K562 (cell line): ENCODE measurements around the gene ZNF598. TPM values are rescaled to one million over a fixed set of nuclear protein-coding genes. Genes with fewer than 3 reads are reported as not detected.
A peak's percentile ranks its signal among the peaks of the same experiment; 100 is the strongest.

Source experiments
- GATAD2A ChIP-seq: fragments of 450-650 bp; IDR thresholded peaks from 2 replicates; pipeline ENCODE4 v1.6.1; 2017
- L3MBTL2 ChIP-seq: fragments of 450-650 bp; IDR thresholded peaks from 2 replicates; pipeline ENCODE4 v1.6.1; 2016; ENCODE audit warnings: mild to moderate bottlenecking, moderate library complexity
- MAFK ChIP-seq: IDR thresholded peaks from 2 replicates; pipeline ENCODE4 v1.6.1; 2011; ENCODE audit warnings: low read length, improper control_type of control experiment
- polyA plus RNA-seq, 8 experiments: library from polyadenylated mRNA; depleted of rRNA in 4 of 8; stranded (reverse) in 5 of 8; unstranded in 3 of 8; fragments of >200 nt; fragmentation: Nextera tagmentation in 2 of 8; fragmentation: Illumina TruSeq in 1 of 8; extraction: Ambion mirVana in 2 of 8; extraction: Trizol in 1 of 8; gene quantifications; 2 replicates each; pipeline versions ENCODE4 v1.2.1 to v1.2.3, GENCODE V29; 2011 to 2014; ENCODE audit warnings: inconsistent platforms in 1 of 8, missing spikeins in 1 of 8
- total RNA-seq, 7 experiments: library from RNA; depleted of rRNA in 6 of 7; stranded (reverse); fragments of >200 nt in 6 of 7; fragmentation: Illumina TruSeq in 2 of 7; extraction: Trizol in 2 of 7; gene quantifications; 2 replicates each; pipeline versions ENCODE4 v1.2.1 to v1.2.3, GENCODE V29; 2011 to 2021; ENCODE audit warnings: low replicate concordance in 1 of 7
- TF ChIP-seq, protein P1 (sequence below), 3 experiments: fragments of 200-800 bp in 1 of 3; sonication (Bioruptor generic) in 1 of 3; sonication (generic) in 1 of 3; formaldehyde crosslinking in 1 of 3; IDR thresholded peaks; 2 replicates each; pipeline versions ENCODE4 v1.6.1 to v1.8.0; 2016 to 2022; ENCODE audit warnings: mild to moderate bottlenecking in 2 of 3, missing compliant biosample characterization in 2 of 3, missing genetic modification characterization in 2 of 3, missing genetic modification reagents in 1 of 3
- TF ChIP-seq, protein P2 (sequence below): sonication (generic); formaldehyde crosslinking; IDR thresholded peaks from 2 replicates; pipeline ENCODE4 v1.8.0; 2022; ENCODE audit warnings: mild to moderate bottlenecking, low read depth, missing genetic modification reagents
- TF ChIP-seq, protein P3 (sequence below): fragments of 450-650 bp; IDR thresholded peaks from 2 replicates; pipeline ENCODE4 v1.6.1; 2016; ENCODE audit warnings: missing biosample characterization, missing genetic modification characterization
- TF ChIP-seq, protein P4 (sequence below): sonication (generic); formaldehyde crosslinking; IDR thresholded peaks from 2 replicates; pipeline ENCODE4 v1.8.1; 2023; ENCODE audit warnings: mild to moderate bottlenecking, missing genetic modification reagents

The ZNF598 gene
- total and polyA plus RNA-seq, 9 of the 15 experiments (the other 6 are each of a cell fraction or from before 2014, with no cell fraction given), result 0.11 to 115 (median 29.6) TPM

DNA sequence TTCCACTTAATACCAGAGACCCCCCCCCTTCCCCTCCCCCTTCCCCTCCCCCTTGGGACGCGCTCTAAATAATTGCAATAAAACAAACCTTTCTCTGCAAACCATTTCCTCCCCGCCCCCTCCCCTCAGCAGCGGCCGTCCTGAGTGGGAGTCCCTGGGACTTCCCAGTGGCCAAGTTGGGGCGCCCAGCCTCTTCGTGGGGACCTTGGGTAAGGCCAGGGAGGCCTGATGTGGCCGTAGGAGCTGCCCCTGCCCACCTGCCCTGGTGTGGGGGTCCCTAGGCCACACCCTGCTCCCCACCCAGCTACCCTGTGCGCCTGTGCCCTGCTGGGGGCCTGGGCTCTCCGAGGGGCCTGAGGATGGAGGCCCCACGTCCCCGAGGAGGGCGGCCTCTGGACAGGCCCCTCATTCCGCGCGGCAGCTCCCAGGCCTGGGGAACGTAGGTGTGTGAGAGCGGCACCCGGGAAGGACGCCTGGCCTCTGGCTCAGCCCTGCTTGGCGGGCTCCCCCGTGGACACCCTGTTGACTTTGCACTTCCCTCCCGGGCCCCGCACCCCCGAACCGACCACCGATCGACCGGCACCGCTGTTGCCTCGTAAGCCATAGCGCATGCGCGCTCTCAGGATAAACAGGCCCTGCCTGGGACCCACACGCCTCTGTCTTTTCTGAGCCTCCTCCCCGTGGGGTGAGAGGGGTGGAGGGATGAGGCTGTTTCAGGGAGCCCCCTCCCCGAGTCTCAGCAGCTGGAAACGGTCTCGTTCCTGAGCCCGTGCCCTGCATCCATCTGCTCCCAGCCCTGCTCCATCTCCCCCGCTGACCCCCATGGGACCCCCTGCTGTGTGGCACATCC, 29.0 kb upstream of the ZNF598 start (continued):
- TF ChIP-seq, protein P1, sequence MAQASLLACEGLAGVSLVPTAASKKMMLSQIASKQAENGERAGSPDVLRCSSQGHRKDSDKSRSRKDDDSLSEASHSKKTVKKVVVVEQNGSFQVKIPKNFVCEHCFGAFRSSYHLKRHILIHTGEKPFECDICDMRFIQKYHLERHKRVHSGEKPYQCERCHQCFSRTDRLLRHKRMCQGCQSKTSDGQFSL (CRISPR knock-in tag; IDR thresholded peaks at IDR 0.05), result 0 out of 2 replicates have a peak, but pooled peaks have one; percentile 30
- TF ChIP-seq, protein P1 (tag; IDR thresholded peaks at IDR 0.05), result 0 out of 4 replicates have a peak, but pooled peaks of 1 of the 2 experiments have one; percentile 25
- TF ChIP-seq, protein P2, sequence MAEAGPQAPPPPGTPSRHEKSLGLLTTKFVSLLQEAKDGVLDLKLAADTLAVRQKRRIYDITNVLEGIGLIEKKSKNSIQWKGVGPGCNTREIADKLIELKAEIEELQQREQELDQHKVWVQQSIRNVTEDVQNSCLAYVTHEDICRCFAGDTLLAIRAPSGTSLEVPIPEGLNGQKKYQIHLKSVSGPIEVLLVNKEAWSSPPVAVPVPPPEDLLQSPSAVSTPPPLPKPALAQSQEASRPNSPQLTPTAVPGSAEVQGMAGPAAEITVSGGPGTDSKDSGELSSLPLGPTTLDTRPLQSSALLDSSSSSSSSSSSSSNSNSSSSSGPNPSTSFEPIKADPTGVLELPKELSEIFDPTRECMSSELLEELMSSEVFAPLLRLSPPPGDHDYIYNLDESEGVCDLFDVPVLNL (CRISPR knock-in tag), result no peak
- TF ChIP-seq GATAD2A (no peak), MAFK (no peak), L3MBTL2 (no peak)
- TF ChIP-seq, protein P3, sequence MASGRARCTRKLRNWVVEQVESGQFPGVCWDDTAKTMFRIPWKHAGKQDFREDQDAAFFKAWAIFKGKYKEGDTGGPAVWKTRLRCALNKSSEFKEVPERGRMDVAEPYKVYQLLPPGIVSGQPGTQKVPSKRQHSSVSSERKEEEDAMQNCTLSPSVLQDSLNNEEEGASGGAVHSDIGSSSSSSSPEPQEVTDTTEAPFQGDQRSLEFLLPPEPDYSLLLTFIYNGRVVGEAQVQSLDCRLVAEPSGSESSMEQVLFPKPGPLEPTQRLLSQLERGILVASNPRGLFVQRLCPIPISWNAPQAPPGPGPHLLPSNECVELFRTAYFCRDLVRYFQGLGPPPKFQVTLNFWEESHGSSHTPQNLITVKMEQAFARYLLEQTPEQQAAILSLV (tag), result no peak
- TF ChIP-seq, protein P4, sequence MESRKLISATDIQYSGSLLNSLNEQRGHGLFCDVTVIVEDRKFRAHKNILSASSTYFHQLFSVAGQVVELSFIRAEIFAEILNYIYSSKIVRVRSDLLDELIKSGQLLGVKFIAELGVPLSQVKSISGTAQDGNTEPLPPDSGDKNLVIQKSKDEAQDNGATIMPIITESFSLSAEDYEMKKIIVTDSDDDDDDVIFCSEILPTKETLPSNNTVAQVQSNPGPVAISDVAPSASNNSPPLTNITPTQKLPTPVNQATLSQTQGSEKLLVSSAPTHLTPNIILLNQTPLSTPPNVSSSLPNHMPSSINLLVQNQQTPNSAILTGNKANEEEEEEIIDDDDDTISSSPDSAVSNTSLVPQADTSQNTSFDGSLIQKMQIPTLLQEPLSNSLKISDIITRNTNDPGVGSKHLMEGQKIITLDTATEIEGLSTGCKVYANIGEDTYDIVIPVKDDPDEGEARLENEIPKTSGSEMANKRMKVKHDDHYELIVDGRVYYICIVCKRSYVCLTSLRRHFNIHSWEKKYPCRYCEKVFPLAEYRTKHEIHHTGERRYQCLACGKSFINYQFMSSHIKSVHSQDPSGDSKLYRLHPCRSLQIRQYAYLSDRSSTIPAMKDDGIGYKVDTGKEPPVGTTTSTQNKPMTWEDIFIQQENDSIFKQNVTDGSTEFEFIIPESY (CRISPR knock-in tag), result peak; percentile 86
- TF ChIP-seq, all 486 proteins: peak for 4
